AG10803 (cell line): ENCODE results near the gene C1orf21.
A peak's percentile ranks its signal among the peaks of the same experiment; 100 is the strongest.
"Not testable (repeated sequence)": the region's sequence is repeated elsewhere in the genome, so short reads cannot be mapped to it uniquely, and the experiment has no call there.

ENCODE experiments used
- DNase-seq: peaks from one replicate; pipeline ENCODE4 v3.0.0; 2010; ENCODE audit warnings: low read depth
- H3K4me3 ChIP-seq: 2 replicates; pipeline ENCODE4 v1.5.1; 2011; ENCODE audit warnings: mild to moderate bottlenecking, low read length, control low read depth
- CTCF ChIP-seq: conservative IDR thresholded peaks from 2 replicates; pipeline ENCODE4 v1.5.1; 2011; ENCODE audit warnings: mild to moderate bottlenecking, low read length, control low read depth, inconsistent platforms

C1orf21 gene

GRCh38 chr1:184386312-184387068, at the start of gene C1orf21:
C1orf21 (plus strand) TSS chr1:184387029; CDS start chr1:184477510, 90,481 bp downstream.
- H3K4me3 ChIP-seq = peak within 1 kb of the TSS; percentile 82
- peak; percentile 89 for DNase-seq
- TF ChIP-seq CTCF = no peak

- not testable (repeated sequence) for H3K4me3 ChIP-seq, DNase-seq
These were observed 49.0 kb upstream of the C1orf21 start for GRCh38 chr1:184337865-184338264.

- peak; percentile 15; the same call in 1 of the 2 replicates for TF ChIP-seq CTCF
These were observed 45.8 kb upstream of the C1orf21 start for GRCh38 chr1:184340984-184341383.

GRCh38 chr1:184350573-184350972, 36.3 kb upstream of the C1orf21 start:
- no peak for DNase-seq

More at GRCh38 chr1:184340984-184341383, 45.8 kb upstream of the C1orf21 start:
- no peak for DNase-seq
- no peak overlapping the region for H3K4me3 ChIP-seq

GRCh38 chr1:184351416-184351975, 35.3 kb upstream of the C1orf21 start:
- TF ChIP-seq CTCF = no peak
- DNase-seq = no peak

More at GRCh38 chr1:184350573-184350972, 36.3 kb upstream of the C1orf21 start:
- TF ChIP-seq CTCF = no peak
- H3K4me3 ChIP-seq = no peak overlapping the region

GRCh38 chr1:184352776-184353175, 34.1 kb upstream of the C1orf21 start:
- DNase-seq = peak; percentile 29
- no peak overlapping the region for H3K4me3 ChIP-seq
- TF ChIP-seq CTCF = no peak

More at GRCh38 chr1:184351416-184351975, 35.3 kb upstream of the C1orf21 start:
- no peak overlapping the region for H3K4me3 ChIP-seq

- H3K4me3 ChIP-seq = no peak overlapping the region
- TF ChIP-seq CTCF = no peak
- DNase-seq = no peak
These were observed 32.1 kb upstream of the C1orf21 start for GRCh38 chr1:184354719-184355118.
